Measurements from ENCODE around the gene EMILIN1. TPM values are rescaled to one million over a fixed set of nuclear protein-coding genes. Genes with fewer than 3 reads are reported as not detected.

EMILIN1 gene
- total RNA-seq, 1 experiment from 2014 or later, result 1.2 TPM

DNA sequence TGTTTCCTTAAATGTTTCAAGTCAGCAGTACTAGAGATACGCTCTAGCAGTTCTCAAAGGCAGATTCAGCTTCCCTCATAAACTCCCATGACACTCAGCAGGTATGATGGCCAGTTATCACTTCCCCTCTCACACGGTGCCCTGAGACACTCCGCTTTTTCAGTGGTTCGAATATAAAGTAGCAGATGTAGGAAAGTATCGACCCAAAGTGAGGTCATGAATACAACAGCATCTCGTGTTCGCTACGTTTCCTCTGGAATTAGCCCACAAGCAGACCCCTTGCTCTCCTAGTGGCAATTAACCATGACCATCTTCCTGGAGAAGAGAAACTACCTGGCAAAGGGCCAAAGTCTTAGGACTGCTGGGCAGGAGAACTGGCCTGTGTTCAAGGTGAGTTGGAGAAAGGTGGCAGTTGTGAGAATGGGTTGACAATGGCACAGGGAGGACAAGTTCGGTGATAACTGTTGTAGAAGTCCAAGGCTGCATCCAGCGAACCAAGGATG, 36.2 kb upstream of the EMILIN1 start:
- no peak overlapping the region for H2BK20ac ChIP-seq (ENCODE audit: low read depth, low read length, poor library complexity, severe bottlenecking)
- WGBS (ENCODE audit: extremely low coverage, insufficient read length, low lambda C conversion rate), result no CpG with 5 or more reads among the region's 10 CpGs
- H4K91ac ChIP-seq (ENCODE audit: insufficient read length, low read depth, low read length), result no peak overlapping the region
- no peak overlapping the region for H3K9ac ChIP-seq (ENCODE audit: extremely low read depth, insufficient read length, low read length)
- no peak overlapping the region for H3K56ac ChIP-seq (ENCODE audit: insufficient read length, low read depth, low read length)
- no peaks in the 10 kb centered on the region for H3K27me3 ChIP-seq (ENCODE audit: insufficient read depth, low read length)
- no peak overlapping the region for H2AK5ac ChIP-seq (ENCODE audit: insufficient read length, low read length)
- Mint-ChIP-seq H3K9me3 (no peaks in the 10 kb centered on the region), H3K4me1 (peaks cover 0 to 5% of the 10 kb centered on the region in 2 experiments; a peak in 2 of 4 replicates), H3K4me3 (no peak overlapping the region), H3K27me3 (ENCODE audit: low read depth) (no peaks in the 10 kb centered on the region), H3K36me3 (ENCODE audit: insufficient read depth in 1 of 3, low read depth in 3 of 3) (peaks cover 15 to 55% (median 51%) of the 10 kb centered on the region in 3 experiments), H3K27ac (no peak overlapping the region)
- DNase-seq, result no peak
- H3T11ph ChIP-seq (ENCODE audit: low read length), result no peak overlapping the region
- H3K9me3 ChIP-seq (ENCODE audit: control insufficient read depth, low read depth, low read length), result no peaks in the 10 kb centered on the region
- no peak overlapping the region for H2BK120ac ChIP-seq (ENCODE audit: low read depth, low read length, poor library complexity, severe bottlenecking)
- H2AFZ ChIP-seq (ENCODE audit: low read length), result no peak overlapping the region
- no peak overlapping the region for H3K4ac ChIP-seq (ENCODE audit: low read depth, low read length)
- H3K4me1 ChIP-seq (ENCODE audit: insufficient read depth, low read length), result no peaks in the 10 kb centered on the region
- H3K79me1 ChIP-seq (ENCODE audit: insufficient read depth, low read depth, low read length, poor library complexity, severe bottlenecking), result no peaks in the 10 kb centered on the region
- no peak overlapping the region for H4K5ac ChIP-seq (ENCODE audit: insufficient read length, low read depth, low read length)
- H3K79me2 ChIP-seq (ENCODE audit: insufficient read depth, low read length), result no peaks in the 10 kb centered on the region
- no peak overlapping the region for H2BK12ac ChIP-seq (ENCODE audit: insufficient read length, low read depth, low read length)
- no peak overlapping the region for H4K8ac ChIP-seq (replicated peaks; ENCODE audit: insufficient read length, low read depth, low read length)
- H2BK5ac ChIP-seq (ENCODE audit: insufficient read length, low read length), result no peak overlapping the region
- H3K18ac ChIP-seq (ENCODE audit: insufficient read length, low read depth, low read length), result no peak overlapping the region
- TF ChIP-seq CTCF (conservative IDR thresholded peaks at IDR 0.05), result no peak
- H3K27ac ChIP-seq (ENCODE audit: insufficient read length, low read depth, low read length), result no peak overlapping the region
- no peak overlapping the region for H3K14ac ChIP-seq (ENCODE audit: insufficient read depth, low read length)
- H3K23ac ChIP-seq (ENCODE audit: insufficient read length, low read depth, low read length), result no peak overlapping the region
- no peak overlapping the region for H3K4me2 ChIP-seq (ENCODE audit: insufficient read depth, insufficient read length, low read length)
- no peaks in the 10 kb centered on the region for H3K23me2 ChIP-seq (ENCODE audit: insufficient read length, low read depth, low read length, poor library complexity, severe bottlenecking)
- H2BK15ac ChIP-seq (ENCODE audit: low read depth, low read length), result no peak overlapping the region
- no peaks in the 10 kb centered on the region for H4K20me1 ChIP-seq (ENCODE audit: control insufficient read depth, insufficient read depth, insufficient read length)

All from H9 (cell line).